Measurements from ENCODE around the gene DNAJC1.
A peak's percentile ranks its signal among the peaks of the same experiment; 100 is the strongest.
"Not testable (repeated sequence)": the region's sequence is repeated elsewhere in the genome, so short reads cannot be mapped to it uniquely, and the experiment has no call there.

DNAJC1 gene

GRCh38 chr10:22022257-22023032, 18.9 kb upstream of the DNAJC1 start:
- no peak overlapping the region for H3K27ac ChIP-seq
- no peak for DNase-seq (ENCODE audit: low spot score)
- no peak for TF ChIP-seq CTCF (IDR thresholded peaks at IDR 0.05)
- H3K4me3 ChIP-seq, result peak overlapping the region; percentile 45

- not testable (repeated sequence) for H3K4me3 ChIP-seq; DNase-seq (ENCODE audit: low spot score)
These were observed 17.6 kb upstream of the DNAJC1 start for GRCh38 chr10:22021144-22021543.

GRCh38 chr10:22017283-22018020, 13.9 kb upstream of the DNAJC1 start:
- H3K27ac ChIP-seq, result no peak overlapping the region
- no peak overlapping the region for H3K4me3 ChIP-seq
- TF ChIP-seq CTCF (IDR thresholded peaks at IDR 0.05), result no peak
- DNase-seq (ENCODE audit: low spot score), result no peak

More at GRCh38 chr10:22021144-22021543, 17.6 kb upstream of the DNAJC1 start:
- not testable (repeated sequence) for H3K27ac ChIP-seq

- no peak overlapping the region for H3K4me3 ChIP-seq
- TF ChIP-seq CTCF (IDR thresholded peaks at IDR 0.05), result no peak
- DNase-seq (ENCODE audit: low spot score), result no peak
These were observed 12.6 kb upstream of the DNAJC1 start for GRCh38 chr10:22016046-22016705.

GRCh38 chr10:22010973-22011408, 7.5 kb upstream of the DNAJC1 start:
- Histone ChIP-seq H3K4me3 (no peak overlapping the region), H3K27ac (no peak overlapping the region)
- DNase-seq (ENCODE audit: low spot score), result no peak
- TF ChIP-seq CTCF (IDR thresholded peaks at IDR 0.05), result peak; percentile 59

More at GRCh38 chr10:22016046-22016705, 12.6 kb upstream of the DNAJC1 start:
- H3K27ac ChIP-seq, result no peak overlapping the region

GRCh38 chr10:22010539-22010938, 7.0 kb upstream of the DNAJC1 start:
- no peak for TF ChIP-seq CTCF (IDR thresholded peaks at IDR 0.05)
- Histone ChIP-seq H3K4me3 (no peak overlapping the region), H3K27ac (no peak overlapping the region)
- DNase-seq (ENCODE audit: low spot score), result no peak

GRCh38 chr10:22006379-22006884, 2.9 kb upstream of the DNAJC1 start:
- no peak for TF ChIP-seq CTCF (IDR thresholded peaks at IDR 0.05)
- no peak overlapping the region for H3K4me3 ChIP-seq
- no peak for DNase-seq (ENCODE audit: low spot score)
- no peak overlapping the region for H3K27ac ChIP-seq
